Activated naive CD4-positive, alpha-beta T cell (primary cell): Measurements from ENCODE around the gene HECW1.

Experiments used
- DNase-seq, 4 experiments: peaks; one replicate each; lab custom pipeline; 2025; lab: John Stamatoyannopoulos, UW

The HECW1 gene

GRCh38 chr7:43505412-43505811 is 393.0 kb downstream of the HECW1 start:
- DNase-seq = no peak

- no peak for DNase-seq
These were observed 394.0 kb downstream of the HECW1 start for GRCh38 chr7:43506460-43506859.

GRCh38 chr7:43508461-43508860 is 396.0 kb downstream of the HECW1 start:
- DNase-seq = no peak

GRCh38 chr7:43509906-43510305 is 397.5 kb downstream of the HECW1 start:
- DNase-seq = no peak

GRCh38 chr7:43511029-43511428 is 398.6 kb downstream of the HECW1 start:
- DNase-seq = no peak

- no peak for DNase-seq
These were observed 399.5 kb downstream of the HECW1 start for GRCh38 chr7:43511769-43512515.

- DNase-seq = no peak
These were observed 400.8 kb downstream of the HECW1 start for GRCh38 chr7:43513251-43513650.

- DNase-seq = no peak
These were observed 404.3 kb downstream of the HECW1 start for GRCh38 chr7:43516581-43517342.

GRCh38 chr7:43517464-43517863 is 405.0 kb downstream of the HECW1 start:
- DNase-seq = no peak

GRCh38 chr7:43520201-43520600 is 407.8 kb downstream of the HECW1 start:
- no peak for DNase-seq

- no peak for DNase-seq
These were observed 410.1 kb downstream of the HECW1 start for GRCh38 chr7:43522406-43523156.

GRCh38 chr7:43528576-43529354 is 416.3 kb downstream of the HECW1 start:
- no peak for DNase-seq

GRCh38 chr7:43530553-43531410 is 418.3 kb downstream of the HECW1 start:
- DNase-seq = no peak

- no peak for DNase-seq
These were observed 419.3 kb downstream of the HECW1 start for GRCh38 chr7:43531700-43532099.

GRCh38 chr7:43533801-43534479 is 421.5 kb downstream of the HECW1 start:
- DNase-seq = no peak

GRCh38 chr7:43535031-43535451 is 422.6 kb downstream of the HECW1 start:
- DNase-seq = no peak

- no peak for DNase-seq
These were observed 423.6 kb downstream of the HECW1 start for GRCh38 chr7:43535810-43536585.

- no peak for DNase-seq
These were observed 424.3 kb downstream of the HECW1 start for GRCh38 chr7:43536773-43537172.

GRCh38 chr7:43537765-43538403 is 425.4 kb downstream of the HECW1 start:
- DNase-seq = no peak
